ENCODE data around the gene EVC.

The EVC gene

DNA sequence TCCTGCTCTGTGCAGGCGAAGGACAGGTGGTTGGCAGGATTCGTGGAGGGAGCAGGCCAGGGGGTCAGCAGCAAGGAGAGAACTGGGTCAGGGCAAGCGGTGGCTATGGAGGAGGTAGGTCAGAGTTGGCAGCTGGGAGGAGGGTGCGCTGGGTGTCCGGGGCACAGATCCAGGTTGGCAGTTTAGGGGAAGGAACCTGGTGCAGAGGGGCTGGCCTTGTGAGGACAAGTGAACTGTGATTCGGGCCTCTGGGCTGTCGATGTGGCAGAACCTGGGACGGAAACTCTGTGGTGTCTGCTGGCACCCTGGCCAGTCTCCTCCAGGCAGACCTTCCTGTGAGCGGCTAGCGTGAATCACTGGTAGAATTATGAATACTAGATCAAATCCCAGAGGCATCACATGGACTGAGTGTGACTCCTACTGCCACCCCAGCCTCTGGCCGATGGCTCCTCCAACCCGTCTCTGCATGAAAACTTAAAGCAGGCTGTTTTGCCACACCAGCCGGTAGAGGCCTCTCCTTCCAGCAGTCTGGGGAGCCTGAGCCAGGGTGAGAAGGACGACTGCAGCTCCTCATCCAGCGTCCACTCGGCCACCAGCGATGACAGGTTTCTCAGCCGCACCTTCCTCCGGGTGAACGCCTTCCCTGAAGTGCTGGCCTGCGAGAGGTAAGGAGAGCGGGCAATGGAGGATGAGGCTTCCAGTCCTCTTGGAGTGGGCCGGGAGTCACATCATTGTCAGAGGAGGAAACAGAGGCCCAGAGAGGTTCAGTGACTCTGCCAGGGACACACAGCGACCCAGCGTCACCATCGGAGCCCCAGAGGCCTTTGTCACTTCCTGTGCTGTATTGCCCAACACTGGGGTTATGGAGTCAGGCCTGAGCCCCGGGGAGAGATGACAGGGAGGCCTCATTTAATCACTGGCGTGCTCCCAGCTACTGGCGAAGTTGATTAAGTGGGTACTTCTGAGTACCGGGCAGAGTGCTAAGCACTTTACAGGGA is 20.3 kb downstream of the EVC start:
- Mint-ChIP-seq H3K36me3 (no peaks in the 10 kb centered on the region), H3K4me3 (no peak overlapping the region), H3K27ac (no peak overlapping the region), H3K27me3 (peaks cover 0 to 10% of the 10 kb centered on the region in 2 donors), H3K4me1 (no peaks in the 10 kb centered on the region), H3K9me3 (peaks cover 0 to 4% of the 10 kb centered on the region in 2 donors)
- DNase-seq (no peak), ATAC-seq (replicated peaks) (no peak)

DNA sequence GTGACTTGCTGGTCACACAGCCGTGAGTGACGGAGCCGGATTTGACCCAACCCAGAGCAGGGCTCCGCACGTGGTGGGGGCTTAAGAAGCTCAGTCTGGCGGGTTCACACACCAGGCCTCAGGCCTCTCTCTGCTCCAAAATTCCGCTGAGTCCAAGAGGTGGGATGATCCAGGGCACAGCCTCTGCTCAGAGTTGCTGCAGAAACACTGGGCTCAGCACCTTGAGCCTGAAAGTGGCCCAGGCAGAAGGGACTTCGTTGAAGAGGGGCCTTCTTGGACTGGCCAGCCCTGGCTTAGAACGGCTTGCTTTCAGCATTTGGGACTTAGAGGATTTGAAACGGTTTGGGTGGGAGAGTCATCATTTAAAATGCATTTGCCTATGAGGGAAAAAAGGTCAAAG is 21.2 kb downstream of the EVC start:
- H3K4me3 Mint-ChIP-seq, result no peak overlapping the region

DNA sequence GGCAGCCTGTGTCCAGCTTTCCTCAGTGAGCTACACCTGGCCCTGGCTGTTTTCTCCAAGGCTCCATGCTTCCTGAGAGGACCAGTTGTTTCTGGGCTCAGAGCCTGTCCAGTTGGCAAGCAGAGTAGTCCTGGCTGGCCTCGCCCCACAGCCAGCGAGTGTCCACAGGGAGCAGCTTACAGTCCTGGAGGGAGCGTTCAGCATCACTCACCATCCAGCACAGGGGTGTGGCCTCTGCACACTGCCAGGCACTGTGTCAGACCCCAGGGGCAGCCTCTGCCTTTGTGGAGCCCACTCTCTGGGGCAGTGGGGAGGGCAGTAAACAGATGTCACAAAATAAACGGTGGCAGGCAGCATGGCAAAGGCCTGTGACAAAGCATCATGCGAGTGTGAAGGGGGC is 23.9 kb downstream of the EVC start:
- Mint-ChIP-seq H3K4me3 (no peak overlapping the region), H3K36me3 (no peaks in the 10 kb centered on the region), H3K27ac (no peak overlapping the region), H3K4me1 (no peaks in the 10 kb centered on the region), H3K9me3 (no peaks in the 10 kb centered on the region), H3K27me3 (peaks cover 0 to 10% of the 10 kb centered on the region in 2 donors)
- ATAC-seq (replicated peaks), result no peak
- DNase-seq, result no peak

More for the DNA sequence above, 21.2 kb downstream of the EVC start:
- H3K9me3 Mint-ChIP-seq, result peaks cover 0 to 4% of the 10 kb centered on the region in 2 donors
- DNase-seq (no peak), ATAC-seq (replicated peaks) (no peak)
- peaks cover 0 to 10% of the 10 kb centered on the region in 2 donors for H3K27me3 Mint-ChIP-seq
- no peaks in the 10 kb centered on the region for H3K36me3 Mint-ChIP-seq
- H3K4me1 Mint-ChIP-seq, result no peaks in the 10 kb centered on the region
- H3K27ac Mint-ChIP-seq, result no peak overlapping the region

DNA sequence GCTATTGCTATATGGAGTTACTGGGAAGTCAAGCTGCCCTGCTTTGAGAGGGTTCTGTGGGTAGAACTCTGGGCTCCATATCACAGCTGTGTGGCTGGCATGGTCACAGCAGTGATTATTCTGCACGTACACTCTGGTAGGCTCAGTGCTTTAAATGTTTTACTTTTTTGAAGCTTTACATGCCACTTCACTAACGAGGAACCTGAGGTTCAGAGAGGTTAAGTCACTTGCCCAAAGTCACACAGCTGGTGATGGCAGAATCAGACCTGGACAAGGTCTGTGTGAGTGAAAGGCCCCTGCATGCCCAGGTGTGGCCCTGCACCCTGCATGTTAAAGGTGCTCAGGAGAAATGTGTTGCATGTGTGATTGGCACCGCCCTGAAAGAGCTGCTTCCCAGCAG is 24.5 kb downstream of the EVC start:
- H3K4me1 Mint-ChIP-seq, result no peaks in the 10 kb centered on the region
- H3K27ac Mint-ChIP-seq, result no peak overlapping the region
- H3K36me3 Mint-ChIP-seq, result no peaks in the 10 kb centered on the region
- no peaks in the 10 kb centered on the region for H3K9me3 Mint-ChIP-seq
- H3K4me3 Mint-ChIP-seq, result no peak overlapping the region
- ATAC-seq (replicated peaks) (no peak), DNase-seq (no peak)
- peaks cover 0 to 10% of the 10 kb centered on the region in 2 donors for H3K27me3 Mint-ChIP-seq

DNA sequence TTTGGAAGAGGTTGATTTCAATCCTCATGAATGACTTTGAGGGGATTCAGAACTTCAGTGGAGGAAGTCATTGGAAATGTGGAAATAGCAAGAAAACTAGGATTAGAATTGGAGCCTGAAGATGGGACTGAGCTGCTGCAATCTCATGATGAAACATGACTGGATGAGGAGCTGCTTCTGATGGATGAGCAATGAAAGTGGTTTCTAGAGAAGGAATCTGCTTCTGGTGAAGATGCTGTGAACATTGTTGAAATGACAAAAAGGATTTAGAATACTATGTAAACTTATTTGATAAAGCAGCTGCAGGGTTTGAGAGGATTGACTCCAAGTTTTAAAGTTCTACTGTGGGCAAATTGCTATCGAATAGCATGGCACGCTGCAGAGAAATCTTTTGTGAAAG is 27.1 kb downstream of the EVC start:
- no peak overlapping the region for H3K27ac Mint-ChIP-seq
- H3K9me3 Mint-ChIP-seq, result no peaks in the 10 kb centered on the region
- no peaks in the 10 kb centered on the region for H3K36me3 Mint-ChIP-seq
- ATAC-seq (replicated peaks) (no peak), DNase-seq (no peak)
- no peaks in the 10 kb centered on the region for H3K4me1 Mint-ChIP-seq
- no peak overlapping the region for H3K4me3 Mint-ChIP-seq
- peaks cover 0 to 10% of the 10 kb centered on the region in 2 donors for H3K27me3 Mint-ChIP-seq

DNA sequence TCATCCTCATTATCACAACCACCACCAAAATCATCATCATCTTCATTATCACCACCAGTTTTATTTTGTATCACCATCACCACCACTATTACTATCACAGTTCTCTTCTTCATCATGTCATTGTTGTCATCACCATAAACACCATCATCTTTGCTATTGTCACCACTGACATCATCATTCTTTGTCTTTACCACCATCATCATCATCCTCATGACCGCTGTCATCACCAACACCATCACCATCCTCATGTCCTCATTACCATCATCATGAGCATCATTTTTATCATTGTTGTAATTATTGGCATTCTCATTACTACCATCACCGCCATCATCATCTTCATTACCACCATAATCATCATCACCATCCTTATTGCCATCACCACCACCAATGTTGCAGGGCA is 31.4 kb downstream of the EVC start:
- no peak for ATAC-seq (replicated peaks)

DNA sequence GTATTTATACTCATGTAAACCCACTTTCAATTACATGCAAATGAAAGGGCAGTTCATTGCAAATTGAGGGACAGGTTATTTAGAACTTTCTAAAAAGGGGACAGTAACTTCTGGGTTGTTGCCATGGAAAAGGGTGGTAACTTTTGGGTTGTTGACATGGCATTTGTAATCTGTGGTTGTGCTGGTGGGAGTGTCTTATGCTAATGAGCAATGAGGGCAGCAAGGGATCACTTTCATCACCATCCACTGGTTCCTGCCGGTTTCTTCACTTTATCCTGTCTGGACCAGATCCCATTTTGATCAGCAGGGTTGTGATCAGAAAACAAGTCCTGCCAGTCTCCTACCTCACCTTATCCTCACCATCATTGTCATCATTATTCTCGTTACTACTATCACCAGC is 32.0 kb downstream of the EVC start:
- Mint-ChIP-seq H3K9me3 (peaks cover 0 to 3% of the 10 kb centered on the region in 2 donors), H3K27ac (no peak overlapping the region), H3K4me3 (no peak overlapping the region), H3K4me1 (no peaks in the 10 kb centered on the region), H3K36me3 (no peaks in the 10 kb centered on the region), H3K27me3 (peaks cover 4 to 6% of the 10 kb centered on the region in 2 donors)
- DNase-seq, result no peak
- no peak for ATAC-seq (replicated peaks)

More for the DNA sequence above, 31.4 kb downstream of the EVC start:
- Mint-ChIP-seq H3K27me3 (peaks cover 4 to 6% of the 10 kb centered on the region in 2 donors), H3K4me3 (no peak overlapping the region), H3K27ac (no peak overlapping the region), H3K4me1 (no peaks in the 10 kb centered on the region), H3K9me3 (peaks cover 0 to 3% of the 10 kb centered on the region in 2 donors), H3K36me3 (no peaks in the 10 kb centered on the region)
- no peak for DNase-seq

DNA sequence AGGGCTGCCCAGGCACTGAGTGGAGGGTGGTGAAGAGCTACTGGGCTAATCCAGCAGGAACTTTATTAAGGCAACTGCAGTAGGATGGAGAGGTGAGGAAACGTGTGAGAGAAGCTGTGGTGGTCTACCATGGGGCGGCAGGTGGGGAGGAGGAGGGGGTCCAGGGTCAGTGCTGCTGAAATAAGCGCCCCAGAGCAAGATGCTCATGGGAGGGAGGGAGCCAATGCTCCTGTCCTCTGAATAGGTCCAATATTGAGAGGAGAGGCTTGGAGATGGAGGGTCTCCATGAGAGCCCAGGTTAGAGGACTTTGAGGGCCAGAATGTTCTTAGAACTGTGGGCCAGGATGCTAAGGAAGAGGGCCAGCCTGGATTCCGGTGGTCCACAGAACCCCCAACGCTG is 35.2 kb downstream of the EVC start:
- peaks cover 0 to 3% of the 10 kb centered on the region in 2 donors for H3K9me3 Mint-ChIP-seq
- no peak overlapping the region for H3K27ac Mint-ChIP-seq
- no peaks in the 10 kb centered on the region for H3K36me3 Mint-ChIP-seq
- no peaks in the 10 kb centered on the region for H3K4me1 Mint-ChIP-seq
- H3K27me3 Mint-ChIP-seq, result peaks cover 4 to 6% of the 10 kb centered on the region in 2 donors
- DNase-seq (no peak), ATAC-seq (replicated peaks) (no peak)
- H3K4me3 Mint-ChIP-seq, result no peak overlapping the region

DNA sequence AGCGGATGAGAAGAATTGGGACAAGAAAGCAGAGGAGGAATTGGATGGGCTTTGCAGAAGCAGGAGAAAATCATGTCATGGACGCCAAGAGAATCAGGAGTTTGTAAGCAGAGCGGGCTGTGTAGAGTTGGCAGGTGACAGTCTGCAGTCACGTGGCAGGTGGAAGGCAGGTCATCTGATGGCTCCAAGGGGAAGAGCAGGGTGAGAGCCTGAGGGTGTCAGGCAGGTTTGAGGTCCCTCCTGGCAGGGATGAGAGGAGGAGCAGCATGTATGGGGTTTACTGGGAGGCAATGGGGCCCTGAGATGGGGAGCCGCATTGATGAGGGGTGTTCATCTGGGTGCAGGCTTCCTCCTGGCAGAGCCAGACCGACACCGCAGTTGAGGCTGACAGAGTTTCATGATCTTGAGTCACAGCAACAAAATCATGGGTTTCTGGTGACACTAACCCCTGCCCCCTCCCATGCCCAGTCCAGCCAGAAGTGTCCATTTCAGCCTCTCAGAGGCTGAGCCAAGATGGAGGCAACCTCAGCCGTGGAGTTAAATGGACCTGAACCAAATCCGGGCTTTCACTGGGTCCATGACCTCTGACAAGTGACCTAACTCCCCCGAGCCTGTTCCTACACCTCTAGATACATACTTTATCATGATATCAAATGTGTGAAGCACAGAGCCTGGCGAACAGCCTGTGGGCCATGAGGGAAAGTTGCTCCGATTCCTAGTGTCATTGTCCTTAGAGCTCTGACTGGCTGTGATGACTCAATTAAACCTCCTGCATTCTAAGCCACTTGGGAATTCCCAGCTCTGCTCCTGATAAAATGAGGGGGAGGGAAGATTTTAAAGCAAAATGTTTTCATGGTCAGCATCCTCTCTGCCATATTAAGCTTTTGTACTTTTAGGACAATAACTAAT is 36.1 kb downstream of the EVC start:
- ATAC-seq (replicated peaks) (no peak), DNase-seq (no peak)
- no peak overlapping the region for H3K27ac Mint-ChIP-seq

DNA sequence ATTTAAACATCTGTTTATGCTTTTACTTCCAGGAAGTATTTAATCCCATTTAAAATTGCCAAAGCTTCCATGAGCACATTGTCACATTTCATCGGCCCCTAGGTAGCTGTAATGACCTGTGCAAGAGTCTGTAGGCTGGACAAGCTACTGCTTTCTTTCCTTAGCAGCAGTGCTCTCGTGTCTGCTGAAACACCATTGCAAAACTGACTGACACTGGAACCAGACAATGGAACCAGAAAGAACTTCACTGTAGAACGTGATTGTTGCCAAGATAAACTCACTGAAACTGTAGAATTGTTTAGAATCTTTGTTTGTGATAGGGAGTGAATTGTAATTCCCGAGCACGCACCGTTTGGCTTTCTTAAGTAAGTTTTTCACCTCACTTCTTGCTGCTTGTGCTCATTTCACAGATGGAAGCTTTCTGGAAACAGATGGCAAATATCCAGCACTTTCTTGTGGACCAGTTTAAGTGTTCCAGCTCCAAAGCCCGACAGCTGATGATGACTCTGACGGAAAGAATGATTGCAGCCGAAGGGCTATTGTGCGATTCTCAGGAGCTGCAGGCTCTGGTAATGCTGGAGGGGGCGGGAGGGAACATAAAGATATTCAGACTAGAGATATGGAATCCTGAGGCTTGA is 36.9 kb downstream of the EVC start:
- no peaks in the 10 kb centered on the region for H3K4me1 Mint-ChIP-seq
- ATAC-seq (replicated peaks) (no peak), DNase-seq (no peak)
- H3K4me3 Mint-ChIP-seq, result no peak overlapping the region
- no peak overlapping the region for H3K27ac Mint-ChIP-seq
- peaks cover 4 to 6% of the 10 kb centered on the region in 2 donors for H3K27me3 Mint-ChIP-seq
- H3K9me3 Mint-ChIP-seq, result peaks cover 0 to 3% of the 10 kb centered on the region in 2 donors
- H3K36me3 Mint-ChIP-seq, result no peaks in the 10 kb centered on the region

More for the DNA sequence above, 36.1 kb downstream of the EVC start:
- Mint-ChIP-seq H3K36me3 (no peaks in the 10 kb centered on the region), H3K4me3 (no peak overlapping the region), H3K27me3 (peaks cover 4 to 6% of the 10 kb centered on the region in 2 donors), H3K4me1 (no peaks in the 10 kb centered on the region), H3K9me3 (peaks cover 0 to 3% of the 10 kb centered on the region in 2 donors)

DNA sequence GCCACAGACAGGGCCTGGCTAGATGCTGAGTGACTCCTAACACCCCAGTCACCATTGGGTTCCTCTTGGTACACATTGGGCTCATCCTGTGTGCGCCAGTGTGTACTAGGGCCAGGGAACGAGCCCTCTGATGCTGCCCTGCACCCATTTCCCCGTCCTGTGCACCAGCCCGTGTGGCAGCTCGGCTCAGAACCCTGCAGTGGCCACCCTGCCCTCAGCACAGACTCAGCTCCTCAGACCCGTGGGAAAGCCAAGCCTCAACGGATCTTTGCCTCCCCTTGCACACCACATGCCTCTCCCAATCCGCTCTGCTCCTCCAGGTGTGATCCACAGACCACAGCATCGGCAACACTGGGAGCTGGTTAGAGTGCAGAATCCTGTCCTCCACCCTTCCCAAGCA is 38.6 kb downstream of the EVC start:
- ATAC-seq (replicated peaks) (no peak), DNase-seq (no peak)
- Mint-ChIP-seq H3K27me3 (peaks cover 4 to 6% of the 10 kb centered on the region in 2 donors), H3K27ac (no peak overlapping the region), H3K4me3 (no peak overlapping the region), H3K9me3 (peaks cover 0 to 3% of the 10 kb centered on the region in 2 donors), H3K4me1 (no peaks in the 10 kb centered on the region), H3K36me3 (no peaks in the 10 kb centered on the region)

DNA sequence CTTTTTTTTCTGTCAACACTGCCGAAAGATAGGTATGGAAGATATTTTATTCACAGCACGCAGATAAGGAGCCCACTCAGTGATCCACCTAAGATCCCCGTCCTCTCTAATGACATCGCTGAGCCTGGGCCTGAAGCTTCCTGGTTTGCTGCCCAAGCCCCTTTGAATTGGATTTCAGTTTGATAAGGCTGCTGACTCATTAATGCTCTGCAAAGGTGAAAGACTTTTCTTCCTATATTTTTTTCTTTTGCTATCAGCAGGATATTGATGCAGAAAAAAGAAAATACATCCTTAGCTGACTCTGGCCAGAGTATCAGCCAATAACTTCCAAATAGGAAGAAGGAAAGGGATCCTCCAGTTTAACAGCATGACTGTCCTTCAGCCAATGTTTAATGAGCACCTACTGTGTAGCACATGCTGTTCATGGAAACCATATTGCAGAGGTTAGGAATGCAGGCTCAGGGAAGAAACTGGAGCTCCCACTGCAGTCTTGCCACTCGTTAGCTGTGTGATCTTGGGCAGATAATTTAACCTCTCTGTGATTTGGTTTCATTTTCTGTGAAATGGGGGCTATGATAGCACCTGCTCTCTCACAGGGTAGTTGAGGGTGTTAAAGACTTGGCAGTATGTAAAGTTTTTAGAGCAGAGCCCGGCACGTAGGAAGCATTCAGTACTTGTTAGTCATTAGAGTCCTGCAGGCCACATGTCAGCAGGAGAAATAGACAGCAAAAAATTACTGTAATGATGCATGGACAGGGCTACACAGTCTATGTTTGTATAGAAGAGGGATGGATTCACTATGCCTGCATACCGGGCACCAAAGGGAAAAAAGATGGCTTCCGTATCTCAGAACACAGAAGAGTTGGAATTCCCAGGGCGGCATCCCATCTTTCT is 39.3 kb downstream of the EVC start:
- DNase-seq (no peak), ATAC-seq (replicated peaks) (no peak)
- Mint-ChIP-seq H3K4me3 (no peak overlapping the region), H3K27me3 (peaks cover 4 to 6% of the 10 kb centered on the region in 2 donors), H3K36me3 (no peaks in the 10 kb centered on the region), H3K4me1 (no peaks in the 10 kb centered on the region), H3K9me3 (peaks cover 0 to 3% of the 10 kb centered on the region in 2 donors), H3K27ac (no peak overlapping the region)

DNA sequence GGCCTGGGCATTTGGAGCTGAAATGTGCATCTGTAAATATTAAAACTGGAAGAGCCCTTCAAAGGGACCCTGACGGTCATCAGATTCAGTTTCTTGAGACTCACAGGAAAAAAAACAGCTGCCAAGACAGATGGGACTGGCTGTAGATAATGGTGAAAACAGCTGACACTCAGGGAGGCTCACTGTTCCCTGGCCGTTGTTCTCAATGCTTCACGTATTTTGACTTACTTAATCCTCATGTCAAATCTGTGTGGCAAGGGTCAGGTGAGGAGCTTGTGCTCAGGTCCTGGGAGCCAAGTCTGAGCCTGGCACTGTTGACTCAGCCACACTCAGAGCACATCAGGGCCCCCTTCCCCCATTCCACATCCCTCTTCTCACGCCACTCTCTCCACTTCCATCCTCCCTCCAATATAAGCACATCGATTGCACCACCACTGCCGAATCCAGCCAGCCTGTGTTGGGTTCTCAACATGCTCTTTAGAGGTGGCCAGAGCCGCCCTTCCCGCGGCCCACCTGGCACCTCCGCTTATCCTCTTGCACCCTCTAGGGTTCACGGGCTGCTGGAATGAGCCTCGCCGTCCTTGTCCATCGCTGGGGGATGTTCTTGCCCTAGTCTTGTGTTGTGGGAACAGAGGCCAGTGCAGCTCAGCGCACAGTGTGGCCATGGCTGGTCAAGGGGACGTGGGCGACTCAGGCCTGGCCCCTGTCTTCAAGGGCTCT is 40.1 kb downstream of the EVC start:
- DNase-seq (no peak), ATAC-seq (replicated peaks) (no peak)

More for the DNA sequence above, 40.1 kb downstream of the EVC start:
- peaks cover 0 to 3% of the 10 kb centered on the region in 2 donors for H3K9me3 Mint-ChIP-seq
- H3K27me3 Mint-ChIP-seq, result peaks cover 4 to 6% of the 10 kb centered on the region in 2 donors
- H3K4me3 Mint-ChIP-seq, result no peak overlapping the region
- H3K36me3 Mint-ChIP-seq, result no peaks in the 10 kb centered on the region
- no peak overlapping the region for H3K27ac Mint-ChIP-seq
- H3K4me1 Mint-ChIP-seq, result no peaks in the 10 kb centered on the region
